DMS53 (cell line): ENCODE results near the gene LOX.

Source experiments
- DNase-seq: peaks from one replicate; lab custom pipeline; 2025; lab: John Stamatoyannopoulos, UW

Gene LOX, protein sequence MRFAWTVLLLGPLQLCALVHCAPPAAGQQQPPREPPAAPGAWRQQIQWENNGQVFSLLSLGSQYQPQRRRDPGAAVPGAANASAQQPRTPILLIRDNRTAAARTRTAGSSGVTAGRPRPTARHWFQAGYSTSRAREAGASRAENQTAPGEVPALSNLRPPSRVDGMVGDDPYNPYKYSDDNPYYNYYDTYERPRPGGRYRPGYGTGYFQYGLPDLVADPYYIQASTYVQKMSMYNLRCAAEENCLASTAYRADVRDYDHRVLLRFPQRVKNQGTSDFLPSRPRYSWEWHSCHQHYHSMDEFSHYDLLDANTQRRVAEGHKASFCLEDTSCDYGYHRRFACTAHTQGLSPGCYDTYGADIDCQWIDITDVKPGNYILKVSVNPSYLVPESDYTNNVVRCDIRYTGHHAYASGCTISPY

GRCh38 chr5:122078116-122079110, at the start of gene LOX:
Gene LOX (minus strand): TSS chr5:122078259. CDS start chr5:122077985, 274 bp downstream.
- DNase-seq, result peak; percentile 39

- no peak for DNase-seq
Observed at GRCh38 chr5:122126756-122127321, 48.8 kb upstream of the LOX start.

DNA sequence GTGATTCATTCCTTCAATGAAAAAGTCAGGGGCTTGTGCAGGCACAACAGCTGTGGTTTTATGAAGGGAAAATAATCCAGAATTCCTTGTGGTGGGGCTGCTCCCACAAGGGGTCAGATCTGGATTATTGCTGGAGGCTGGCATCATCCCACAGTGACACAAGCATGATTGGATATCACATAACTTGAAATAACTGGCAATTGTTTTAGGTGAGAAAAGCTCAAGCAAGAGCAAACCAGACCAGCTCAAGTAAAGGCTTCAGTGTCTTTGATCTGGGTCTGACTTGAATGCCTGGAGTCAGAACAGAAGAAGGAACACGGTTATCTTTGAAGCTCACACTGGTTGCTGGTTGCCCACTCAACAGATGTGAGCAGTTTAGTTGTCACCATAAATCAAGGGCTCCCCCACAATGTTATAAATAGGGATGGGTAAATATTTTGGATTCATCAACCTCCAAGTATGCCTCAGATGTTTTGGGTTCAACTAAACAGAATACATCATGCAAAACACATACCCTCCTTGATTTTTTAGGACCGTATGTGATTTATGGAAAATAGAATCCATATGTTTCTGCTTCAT, 48.2 kb upstream of the LOX start:
- no peak for DNase-seq

DNA sequence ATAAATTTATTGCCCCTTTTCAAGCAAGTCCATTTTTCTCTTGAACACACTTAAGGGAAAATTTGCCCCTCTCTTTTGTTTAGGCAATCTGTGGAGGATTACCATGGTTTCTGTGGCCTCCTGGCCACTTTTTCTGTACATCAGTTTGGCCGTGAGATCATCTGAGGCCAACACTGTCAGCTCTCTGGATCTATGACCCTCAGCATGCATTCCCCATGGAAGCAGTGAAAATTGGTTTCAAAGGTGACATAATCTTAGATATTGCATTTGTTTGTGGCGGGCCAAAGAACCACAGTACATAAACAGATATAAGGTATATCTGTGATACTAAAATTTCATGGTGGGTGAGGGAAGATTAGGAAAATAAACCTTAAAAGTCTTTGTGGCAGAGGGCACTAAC, 46.7 kb upstream of the LOX start:
- no peak for DNase-seq

- DNase-seq, result peak; percentile 58
Observed at GRCh38 chr5:122121479-122122465, 43.7 kb upstream of the LOX start.

DNA sequence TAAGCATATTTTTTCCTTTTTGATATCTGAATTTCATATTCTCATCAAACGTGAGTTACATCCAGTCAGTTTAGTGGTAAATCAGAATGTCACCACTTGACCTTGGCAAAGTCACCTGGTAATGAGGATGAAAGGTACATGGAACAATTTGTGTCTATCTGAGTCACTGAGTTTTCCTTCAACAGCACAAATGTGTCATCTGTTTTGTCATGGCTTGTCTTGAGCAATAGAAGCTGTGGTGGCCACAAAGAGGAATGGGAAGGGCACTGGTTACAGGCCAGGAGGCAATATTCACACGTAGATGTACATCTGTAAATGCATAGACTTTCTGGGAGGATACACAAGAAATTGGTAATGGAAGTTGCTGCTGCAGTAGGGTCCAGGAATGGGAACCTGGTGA, 42.9 kb upstream of the LOX start:
- no peak for DNase-seq

- no peak for DNase-seq
Observed at GRCh38 chr5:122120493-122120892, 42.4 kb upstream of the LOX start.

DNA sequence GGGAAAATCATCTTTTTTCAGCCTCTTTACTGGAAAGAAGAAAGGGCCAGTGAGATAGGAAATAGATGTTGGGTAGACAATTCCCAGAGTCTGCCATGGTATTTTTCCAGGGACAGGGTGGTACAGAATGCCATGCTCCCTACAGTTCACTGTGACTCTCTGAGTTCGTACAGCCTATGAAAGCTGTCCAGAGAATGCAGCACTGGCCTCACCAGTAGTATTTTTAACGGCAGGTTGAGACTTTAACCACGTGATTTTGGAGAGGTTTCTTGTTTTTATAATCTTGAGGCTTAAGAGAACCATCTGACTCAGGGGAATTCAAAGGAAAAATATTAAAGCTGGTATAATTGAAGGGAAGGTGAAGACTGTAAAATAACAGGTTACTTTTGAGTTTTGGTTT, 41.1 kb upstream of the LOX start:
- no peak for DNase-seq

- DNase-seq, result no peak
Observed at GRCh38 chr5:122118356-122118948, 40.4 kb upstream of the LOX start.

- no peak for DNase-seq
Observed at GRCh38 chr5:122114501-122114900, 36.4 kb upstream of the LOX start.

DNA sequence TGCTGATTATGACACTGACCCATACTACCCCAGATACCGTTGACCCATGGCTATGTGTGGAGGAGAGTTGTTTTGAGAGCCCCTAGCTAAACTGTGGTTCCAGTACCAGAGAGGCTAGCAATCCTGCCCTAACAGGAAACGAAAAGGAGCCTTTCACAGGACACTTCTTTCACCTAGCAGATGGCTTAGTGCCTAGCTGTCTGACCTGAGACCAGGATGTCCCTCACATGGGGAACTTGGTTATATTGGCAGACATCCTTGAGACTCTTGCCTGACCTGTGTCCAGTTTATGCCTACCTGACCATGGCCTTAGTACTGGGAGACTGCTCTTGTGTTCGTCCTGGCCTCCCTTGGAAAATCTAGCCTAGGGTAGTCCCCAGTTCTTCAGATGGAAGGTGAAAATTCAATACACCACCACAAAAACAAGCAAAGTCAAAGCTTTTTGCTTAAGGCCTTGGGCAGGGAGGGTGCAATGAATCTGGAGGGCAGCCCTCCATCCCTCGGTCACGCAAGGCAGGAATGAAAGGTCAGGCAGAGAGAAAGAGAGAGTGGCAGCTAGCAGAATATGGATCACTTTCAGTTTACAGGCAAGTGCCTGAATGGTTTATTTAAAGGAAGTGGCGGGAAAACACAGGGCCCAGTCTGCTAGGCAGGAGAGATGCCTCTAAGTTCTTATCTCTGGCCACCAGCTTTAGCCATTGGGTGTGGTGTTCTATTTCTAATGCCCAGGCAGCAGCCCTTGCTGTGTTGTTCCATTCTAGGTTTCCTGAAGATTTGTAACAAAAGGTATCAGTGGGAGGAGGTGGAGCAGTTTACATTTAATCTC, 34.9 kb upstream of the LOX start:
- no peak for DNase-seq

GRCh38 chr5:122112063-122112462, 34.0 kb upstream of the LOX start:
- no peak for DNase-seq

GRCh38 chr5:122111460-122111859, 33.4 kb upstream of the LOX start:
- DNase-seq, result no peak

GRCh38 chr5:122110987-122111386, 32.9 kb upstream of the LOX start:
- no peak for DNase-seq

DNA sequence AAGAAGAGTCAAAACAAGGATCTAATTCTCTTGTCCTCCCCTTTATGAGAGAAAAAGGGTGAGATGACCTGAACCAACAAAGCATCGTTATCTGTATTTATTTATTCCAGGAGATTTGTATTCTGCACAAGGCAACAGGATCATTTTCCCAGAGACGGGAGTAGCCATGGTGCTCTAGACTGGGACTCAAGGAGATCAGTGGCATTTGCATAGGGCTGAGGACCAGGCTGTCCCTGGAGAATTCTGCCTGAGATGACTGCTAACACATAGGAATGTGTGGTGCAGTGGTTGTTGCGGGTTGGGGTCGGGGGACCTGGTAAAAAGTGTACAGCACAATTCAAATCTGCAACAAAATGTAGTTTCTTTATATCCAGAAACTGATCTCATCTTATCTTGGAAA, 29.0 kb upstream of the LOX start:
- DNase-seq, result no peak

DNA sequence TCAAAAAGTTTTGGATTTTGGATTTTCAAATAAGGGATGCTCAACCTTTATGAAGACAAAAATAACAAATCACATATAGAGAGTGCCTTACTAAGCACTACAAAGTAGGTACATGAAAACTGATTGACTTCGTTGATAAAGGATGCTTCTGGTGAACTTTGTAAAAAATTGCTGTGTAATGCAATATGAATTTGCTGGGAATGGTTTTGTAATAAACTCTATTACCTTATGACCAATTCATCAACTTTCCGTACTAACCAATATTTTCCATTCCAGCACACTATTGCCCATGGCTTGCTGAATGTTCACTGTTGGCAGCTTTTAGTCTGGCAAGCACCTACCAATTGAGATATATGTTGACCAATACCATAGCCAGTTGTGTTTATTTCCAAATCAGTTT, 27.9 kb upstream of the LOX start:
- no peak for DNase-seq

DNA sequence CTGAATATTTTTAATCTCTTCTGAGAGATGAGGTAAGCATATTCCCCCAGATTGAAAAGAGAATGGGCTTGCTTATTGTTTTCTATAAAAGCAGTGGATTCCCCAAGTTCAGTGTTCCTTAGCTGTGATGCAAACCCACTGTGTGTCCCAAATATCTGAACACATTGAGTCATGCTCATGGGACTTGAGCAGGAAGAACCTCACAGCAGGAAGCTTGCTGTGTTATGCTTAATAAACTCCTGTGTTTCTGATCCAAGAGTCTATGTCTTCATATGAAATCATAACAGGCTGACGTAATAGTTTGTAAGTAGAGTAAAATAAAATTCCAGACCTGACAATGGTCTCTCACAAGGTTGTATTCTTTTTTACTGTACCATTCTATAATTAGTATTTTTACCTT, 24.8 kb upstream of the LOX start:
- no peak for DNase-seq

DNA sequence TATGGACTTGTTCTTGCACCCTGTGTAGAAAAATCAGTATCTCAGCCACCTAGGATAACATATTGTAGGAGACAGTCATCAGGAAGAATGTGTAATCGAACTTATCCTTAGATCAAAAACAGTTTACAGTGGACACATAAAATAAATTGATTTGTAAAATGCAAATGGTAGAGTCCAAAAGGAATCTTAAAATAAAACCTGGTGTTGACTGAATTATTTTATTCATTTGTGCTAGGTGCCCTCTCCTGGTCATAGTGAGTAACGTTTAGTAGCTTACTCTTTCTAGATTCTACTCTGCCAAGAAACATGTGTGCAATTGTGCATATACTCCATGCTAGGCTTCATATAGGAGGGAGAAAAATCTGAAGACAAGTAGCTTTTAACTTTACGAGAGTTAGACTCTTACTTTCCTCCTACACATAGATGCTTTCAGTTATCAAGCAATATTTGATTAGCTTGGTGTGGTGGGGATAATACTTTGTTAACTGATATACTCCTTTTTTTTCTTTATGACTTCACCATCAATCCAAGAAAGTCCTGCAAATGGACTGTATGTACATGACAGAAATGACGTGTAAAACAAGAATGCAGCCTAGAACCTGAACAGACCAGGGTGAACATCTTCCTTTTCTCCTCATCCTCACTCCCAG, 23.7 kb upstream of the LOX start:
- DNase-seq, result peak; percentile 73
